Globus pallidus (tissue), 1 donor: ENCODE results near the gene PRAF2.

Experiments
- DNase-seq: peaks from one replicate; pipeline ENCODE4 v3.0.0-alpha.2; 2015; ENCODE audit warnings: low spot score

The PRAF2 gene

GRCh38 chrX:49073601-49074575 lies at the start of gene PRAF2:
TSS of gene PRAF2 (minus strand) at chrX:49074002. CDS start at chrX:49073987, 15 bp downstream.
- DNase-seq = peak; percentile 92

- DNase-seq = no peak
Measured at GRCh38 chrX:49122499-49122898, 48.7 kb upstream of the PRAF2 start.

- no peak for DNase-seq
Measured at GRCh38 chrX:49120091-49120490, 46.3 kb upstream of the PRAF2 start.

- no peak for DNase-seq
Measured at GRCh38 chrX:49117581-49117980, 43.8 kb upstream of the PRAF2 start.

GRCh38 chrX:49116716-49117115 lies 42.9 kb upstream of the PRAF2 start:
- no peak for DNase-seq

GRCh38 chrX:49116076-49116475 lies 42.3 kb upstream of the PRAF2 start:
- DNase-seq = no peak

- DNase-seq = peak; percentile 85
Measured at GRCh38 chrX:49111791-49112190, 38.0 kb upstream of the PRAF2 start.

GRCh38 chrX:49110417-49110816 lies 36.6 kb upstream of the PRAF2 start:
- DNase-seq = no peak

- DNase-seq = no peak
Measured at GRCh38 chrX:49108641-49109040, 34.8 kb upstream of the PRAF2 start.

- peak; percentile 61 for DNase-seq
Measured at GRCh38 chrX:49106930-49107329, 33.1 kb upstream of the PRAF2 start.

- DNase-seq = no peak
Measured at GRCh38 chrX:49106296-49106695, 32.5 kb upstream of the PRAF2 start.

GRCh38 chrX:49103637-49104036 lies 29.8 kb upstream of the PRAF2 start:
- no peak for DNase-seq

GRCh38 chrX:49102190-49102589 lies 28.4 kb upstream of the PRAF2 start:
- DNase-seq = no peak

- DNase-seq = no peak
Measured at GRCh38 chrX:49101629-49101984, 27.8 kb upstream of the PRAF2 start.

- peak; percentile 90 for DNase-seq
Measured at GRCh38 chrX:49100704-49101628, 27.2 kb upstream of the PRAF2 start.

- no peak for DNase-seq
Measured at GRCh38 chrX:49096419-49096818, 22.6 kb upstream of the PRAF2 start.

- DNase-seq = no peak
Measured at GRCh38 chrX:49089553-49089952, 15.8 kb upstream of the PRAF2 start.

GRCh38 chrX:49082271-49082871 lies 8.6 kb upstream of the PRAF2 start:
- DNase-seq = no peak

GRCh38 chrX:49079489-49080428 lies 6.0 kb upstream of the PRAF2 start, which contains the start of gene WDR45:
TSS of gene WDR45 (minus strand) at chrX:49079887. CDS start at chrX:49078095, 1,792 bp downstream.
- DNase-seq = peak; percentile 66

GRCh38 chrX:49077941-49078340 lies 4.1 kb upstream of the PRAF2 start:
- no peak for DNase-seq

GRCh38 chrX:49075347-49075746 lies 1.5 kb upstream of the PRAF2 start:
- no peak for DNase-seq
